Fibroblast of skin of left quadriceps (primary cell): ENCODE results near the gene LGALS3BP.

Source experiments
- DNase-seq, 2 experiments: peaks; one replicate each; pipeline ENCODE4 v3.0.0-alpha.2; 2013; ENCODE audit warnings: low read depth in 2 of 2

LGALS3BP gene

GRCh38 chr17:78939615-78940014 lies 40.1 kb downstream of the LGALS3BP start:
- DNase-seq: no peak

DNA sequence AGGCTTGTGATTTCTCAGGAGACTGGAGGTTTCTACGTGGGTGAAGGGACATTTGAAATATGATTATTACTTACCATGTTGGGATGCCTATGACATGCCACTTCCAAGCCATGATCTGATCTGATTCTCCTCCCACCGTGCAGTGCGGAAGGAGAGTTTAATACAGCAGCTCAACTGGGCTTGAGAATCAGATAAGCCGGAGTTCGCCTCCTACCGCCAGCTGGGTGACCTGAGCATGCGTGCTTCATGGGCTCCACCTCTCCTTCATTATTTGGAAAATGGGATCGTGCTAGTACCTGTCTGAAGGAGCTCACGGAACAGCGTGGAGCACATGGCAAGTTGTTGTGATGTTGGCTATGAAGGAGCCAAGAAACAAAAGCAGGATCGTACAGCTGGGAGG lies 42.2 kb downstream of the LGALS3BP start:
- no peak for DNase-seq

GRCh38 chr17:78935419-78936323 lies 44.1 kb downstream of the LGALS3BP start:
- peak; percentile 95 to 96 for DNase-seq

- no peak for DNase-seq
These were observed 44.9 kb downstream of the LGALS3BP start for GRCh38 chr17:78934681-78935418.

GRCh38 chr17:78933959-78934568 lies 45.7 kb downstream of the LGALS3BP start:
- peak; percentile 96 to 97 for DNase-seq

GRCh38 chr17:78933025-78933958 lies 46.4 kb downstream of the LGALS3BP start:
- DNase-seq: peak in 1 of 2 experiments; percentile 71

DNA sequence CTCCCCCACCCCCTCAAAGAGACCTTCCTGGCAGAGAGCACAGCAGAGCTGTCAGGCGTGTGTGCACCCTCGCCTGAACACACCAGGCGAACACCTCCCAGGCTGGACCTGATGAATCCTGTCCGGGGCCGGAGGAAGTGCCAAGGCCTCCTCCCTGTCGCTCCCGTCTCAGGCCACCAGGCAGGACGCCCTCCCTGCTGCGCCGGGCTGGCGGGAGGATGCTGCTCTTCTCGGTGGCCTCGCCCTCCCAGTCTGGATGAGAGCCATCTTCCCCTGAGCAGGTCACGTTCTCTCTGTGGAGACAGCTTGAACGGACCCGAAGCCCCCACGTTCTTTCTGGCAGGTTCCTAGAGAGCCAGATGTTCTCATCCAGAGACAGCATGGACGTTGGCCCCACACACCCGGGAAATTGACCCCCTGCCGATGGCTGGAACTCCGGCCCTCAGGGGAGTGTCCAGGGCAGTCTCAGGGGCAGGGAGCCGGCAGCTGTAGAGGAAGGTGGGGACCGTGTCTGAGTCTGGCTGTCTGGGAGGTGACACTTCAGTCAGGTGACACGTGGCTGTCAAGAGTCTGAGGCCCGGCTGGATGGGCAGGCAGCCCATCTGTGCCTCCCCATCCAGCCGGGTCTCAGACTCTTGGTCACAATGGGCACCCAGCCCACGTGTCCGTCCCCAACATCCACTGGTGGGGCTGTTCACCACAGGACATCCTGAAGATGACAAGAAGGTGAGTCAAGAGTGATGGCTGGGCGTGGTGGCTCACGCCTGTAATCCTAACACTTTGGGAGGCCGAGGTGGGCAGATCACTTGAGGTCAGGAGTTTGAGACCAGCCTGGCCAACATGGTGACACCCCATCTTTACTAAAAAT lies 49.6 kb downstream of the LGALS3BP start:
- DNase-seq: no peak

- peak in 1 of 2 experiments; percentile 32 for DNase-seq
These were observed 53.8 kb downstream of the LGALS3BP start for GRCh38 chr17:78925662-78926555.

DNA sequence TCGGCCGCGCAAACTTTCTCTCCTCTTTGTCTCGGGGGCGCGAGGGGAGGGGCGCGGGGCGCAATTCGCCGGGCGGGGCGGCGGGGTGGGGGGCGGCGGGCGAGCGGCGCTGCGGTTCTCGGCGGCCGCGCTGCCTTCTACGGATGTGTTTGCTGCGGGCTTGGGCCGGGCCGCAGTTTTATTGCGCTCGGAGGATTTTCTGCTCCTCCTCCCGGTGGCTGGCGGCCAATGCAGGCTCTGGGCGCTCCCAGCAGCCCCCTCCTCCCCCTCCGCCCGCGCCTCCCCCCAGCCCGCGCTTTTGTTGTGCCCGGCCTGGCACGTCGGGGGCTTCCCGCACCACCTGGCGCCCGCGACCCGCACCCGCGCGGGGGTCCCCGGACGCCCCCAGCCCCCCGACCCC lies 54.5 kb downstream of the LGALS3BP start, which contains the start of gene TIMP2:
Gene TIMP2 (minus strand): TSS at position 154 of the 400 bp plus-strand sequence. CDS start 299 bp downstream, outside the sequence.
- peak; percentile 76 to 77 for DNase-seq

DNA sequence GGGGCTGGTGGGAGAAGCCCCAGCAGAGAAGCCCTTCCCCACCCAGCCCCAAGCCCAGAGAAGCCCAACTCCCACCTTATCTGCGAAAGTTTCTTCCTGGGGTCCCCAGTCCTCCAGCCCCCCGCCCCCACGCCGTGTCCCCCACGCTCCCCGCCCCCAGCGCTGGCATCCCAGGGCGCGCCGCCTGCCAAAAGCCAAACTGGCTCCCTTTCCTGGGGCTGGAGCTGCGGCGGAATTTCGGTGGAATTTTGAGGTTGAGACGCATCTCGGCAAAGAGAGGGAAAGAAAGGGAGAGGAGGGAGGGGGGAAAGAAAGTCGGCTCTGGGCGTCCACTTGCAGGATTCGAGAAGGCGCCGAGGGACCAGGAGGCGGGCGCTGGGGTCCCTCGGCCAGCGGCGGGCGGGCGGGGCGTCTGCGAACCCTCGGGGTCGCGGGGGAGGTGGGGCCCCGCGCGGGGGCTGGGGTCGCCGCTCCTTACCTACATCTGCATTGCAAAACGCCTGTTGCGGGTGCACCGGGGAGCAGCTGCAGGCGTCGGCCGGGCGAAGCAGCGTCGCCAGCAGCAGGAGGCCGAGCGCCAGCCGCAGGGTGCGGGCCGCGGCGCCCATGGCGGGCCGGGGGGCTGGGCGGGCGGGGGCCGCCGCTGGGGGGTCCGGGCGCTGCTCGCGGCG lies 55.1 kb downstream of the LGALS3BP start:
- DNase-seq: no peak

DNA sequence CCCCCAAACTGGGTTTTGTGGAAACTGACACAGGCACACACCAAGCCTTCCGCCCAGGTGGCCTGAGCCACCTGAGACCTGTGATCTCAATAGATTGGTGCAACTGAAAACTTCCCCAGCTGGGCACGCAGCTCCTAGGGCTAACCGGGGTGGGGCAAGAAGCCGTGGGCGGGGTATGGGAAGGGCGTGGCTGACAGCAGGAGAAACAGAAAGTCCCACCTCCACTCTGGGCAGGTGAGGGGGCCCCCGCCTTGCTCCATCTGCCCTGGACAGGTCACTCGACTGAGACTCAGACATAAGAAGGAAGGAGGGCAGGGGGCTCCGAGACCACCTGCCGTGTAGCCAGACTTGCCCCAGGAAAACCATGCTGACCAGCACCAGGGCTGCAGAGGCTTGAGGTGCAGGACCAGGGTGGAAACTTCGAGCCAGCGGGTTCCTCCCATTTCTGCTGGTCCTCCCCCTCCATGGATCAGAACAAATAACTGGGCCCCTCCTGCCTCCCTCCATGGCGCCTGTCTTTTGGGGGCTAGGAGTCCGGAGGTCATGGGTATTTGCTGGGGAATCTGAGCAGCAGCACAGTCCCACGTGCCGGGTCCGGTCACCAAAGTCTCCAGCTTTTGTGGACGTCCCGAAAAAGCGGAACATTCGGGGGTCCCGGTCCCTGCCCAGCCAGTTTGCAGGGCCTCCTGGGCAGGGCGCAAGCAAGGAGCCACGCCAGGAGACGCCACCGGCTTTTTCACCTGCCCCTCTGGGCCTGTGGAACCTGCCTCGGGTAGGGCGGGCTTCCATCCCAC lies 55.9 kb downstream of the LGALS3BP start:
- DNase-seq: no peak

DNA sequence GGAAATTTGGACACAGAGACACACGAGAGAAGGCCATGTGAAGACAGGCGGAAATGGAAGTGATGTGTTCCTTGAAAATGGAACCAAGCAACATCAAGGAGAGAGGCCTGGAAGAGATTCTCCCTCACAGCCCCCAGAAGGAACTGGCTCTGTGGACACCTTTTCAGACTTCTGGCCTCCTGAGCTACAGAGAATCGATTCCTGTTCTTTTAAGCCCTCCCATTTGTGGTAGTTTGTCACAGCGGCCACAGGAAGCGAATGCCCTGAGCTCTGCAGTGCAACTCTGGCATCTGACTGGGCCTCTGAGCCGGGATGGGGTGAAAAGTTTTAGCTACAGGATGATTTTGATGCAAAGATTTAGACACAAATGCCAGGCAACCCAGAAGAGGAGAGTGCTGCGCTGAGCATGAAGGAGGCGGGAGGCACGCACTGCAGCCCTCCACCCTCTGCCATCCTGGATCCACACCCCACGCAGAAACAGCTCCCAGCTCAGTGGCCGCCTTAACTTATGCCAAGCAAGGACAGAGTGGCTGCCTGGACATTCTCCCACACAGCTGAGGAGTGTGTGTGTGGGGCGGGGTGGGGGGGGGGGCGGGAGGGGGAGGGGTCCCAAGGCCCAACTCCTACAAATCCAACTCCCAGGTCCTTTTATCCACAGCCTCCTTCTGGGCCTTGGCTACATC lies 56.8 kb downstream of the LGALS3BP start:
- DNase-seq: no peak

DNA sequence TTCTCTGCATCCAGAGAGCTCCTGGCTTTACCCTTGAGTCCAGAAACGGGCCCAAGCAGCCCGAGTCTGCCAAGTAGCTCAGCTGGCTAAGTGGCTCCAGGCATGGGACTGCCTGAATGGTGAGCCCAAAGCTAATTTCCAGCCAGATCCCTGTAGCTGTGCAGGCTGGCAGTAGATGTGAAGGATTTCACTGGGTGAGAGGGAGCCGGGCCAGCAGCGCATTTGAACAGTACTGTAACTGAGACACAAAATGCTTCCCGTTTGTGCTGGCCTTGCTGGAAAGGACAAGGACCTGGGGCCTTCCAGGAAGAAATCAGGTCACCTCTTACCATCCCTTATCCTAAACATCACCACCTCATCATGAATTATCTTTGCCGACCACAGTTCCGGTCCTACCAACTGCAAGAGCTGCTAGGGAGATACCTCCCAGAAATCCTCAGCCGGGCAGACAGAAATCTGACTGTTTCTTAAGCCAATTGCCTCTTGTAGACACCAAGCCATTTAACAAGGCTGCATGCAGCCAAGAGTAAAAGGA lies 58.2 kb downstream of the LGALS3BP start:
- no peak for DNase-seq
